Suppressor macrophage treated with lipopolysaccharide for 1 hour (primary cell): ENCODE data around the gene AURKA.
A peak's percentile ranks its signal among the peaks of the same experiment; 100 is the strongest.

Experiments
- DNase-seq, 3 donors: peaks; one replicate each; pipeline ENCODE4 v3.0.0-alpha.2; 2020 to 2022

Gene AURKA

GRCh38 chr20:56392132-56392880 lies at the start of gene AURKA, which contains the start of gene CSTF1:
TSS of gene AURKA (minus strand) at chr20:56392215. CDS start at chr20:56388197, 4,018 bp downstream.
TSS of gene CSTF1 (plus strand) at chr20:56392645. CDS start at chr20:56395553, 2,908 bp downstream.
- DNase-seq, result peak; percentile 99 to 100 (median 100)

DNA sequence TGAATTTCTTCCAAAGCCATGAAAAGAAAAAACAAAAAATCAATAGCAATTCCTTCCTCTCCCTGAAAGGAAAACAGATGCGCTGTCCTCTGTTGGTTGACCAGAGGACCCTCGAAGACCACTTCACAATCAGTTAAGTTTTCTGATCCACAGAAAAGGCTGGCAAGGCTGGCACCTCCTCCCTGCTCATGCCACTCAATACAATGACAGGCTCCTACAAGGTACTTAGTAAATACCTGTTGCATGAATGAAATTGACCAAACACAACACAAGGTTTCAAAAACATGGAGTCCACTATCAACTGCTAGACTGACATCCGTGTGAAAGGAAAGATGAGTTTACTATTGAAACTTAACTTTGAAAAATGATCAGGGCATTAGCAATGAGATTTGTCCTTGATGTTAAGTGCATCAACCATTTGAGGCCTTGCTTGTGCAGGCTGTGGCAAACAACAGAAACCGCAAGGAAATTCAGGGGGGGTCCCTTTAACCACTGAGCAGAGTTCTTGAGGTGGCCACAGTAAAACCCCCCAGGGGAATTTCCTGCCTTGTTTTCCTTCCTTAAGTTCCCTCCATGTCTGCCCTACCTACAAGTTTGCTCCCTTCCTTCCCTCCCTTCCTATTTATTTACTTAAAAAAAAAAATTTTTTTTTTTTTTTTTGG lies 48.5 kb upstream of the AURKA start:
- DNase-seq, result peak in 2 of 3 donors; percentile 37 to 41

GRCh38 chr20:56439771-56440291 lies 47.8 kb upstream of the AURKA start:
- DNase-seq, result no peak

DNA sequence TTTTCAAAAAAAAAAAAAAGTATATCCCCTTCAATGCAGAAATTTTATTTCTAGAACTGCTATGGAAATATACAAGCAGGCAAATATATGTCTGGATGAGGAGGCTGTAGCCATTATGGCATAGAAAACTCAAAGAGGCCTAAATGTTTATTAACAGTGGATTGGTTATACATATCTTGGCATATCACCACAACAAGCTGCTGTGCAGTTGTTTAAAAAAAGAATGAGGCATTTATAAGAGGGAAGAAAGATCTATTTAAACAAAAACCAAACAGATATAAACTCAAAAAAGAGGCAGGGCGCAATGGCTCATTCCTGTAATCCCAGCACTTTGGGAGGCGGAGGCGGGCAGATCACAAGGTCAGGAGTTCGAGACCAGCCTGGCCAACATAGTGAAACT lies 46.3 kb upstream of the AURKA start:
- no peak for DNase-seq

DNA sequence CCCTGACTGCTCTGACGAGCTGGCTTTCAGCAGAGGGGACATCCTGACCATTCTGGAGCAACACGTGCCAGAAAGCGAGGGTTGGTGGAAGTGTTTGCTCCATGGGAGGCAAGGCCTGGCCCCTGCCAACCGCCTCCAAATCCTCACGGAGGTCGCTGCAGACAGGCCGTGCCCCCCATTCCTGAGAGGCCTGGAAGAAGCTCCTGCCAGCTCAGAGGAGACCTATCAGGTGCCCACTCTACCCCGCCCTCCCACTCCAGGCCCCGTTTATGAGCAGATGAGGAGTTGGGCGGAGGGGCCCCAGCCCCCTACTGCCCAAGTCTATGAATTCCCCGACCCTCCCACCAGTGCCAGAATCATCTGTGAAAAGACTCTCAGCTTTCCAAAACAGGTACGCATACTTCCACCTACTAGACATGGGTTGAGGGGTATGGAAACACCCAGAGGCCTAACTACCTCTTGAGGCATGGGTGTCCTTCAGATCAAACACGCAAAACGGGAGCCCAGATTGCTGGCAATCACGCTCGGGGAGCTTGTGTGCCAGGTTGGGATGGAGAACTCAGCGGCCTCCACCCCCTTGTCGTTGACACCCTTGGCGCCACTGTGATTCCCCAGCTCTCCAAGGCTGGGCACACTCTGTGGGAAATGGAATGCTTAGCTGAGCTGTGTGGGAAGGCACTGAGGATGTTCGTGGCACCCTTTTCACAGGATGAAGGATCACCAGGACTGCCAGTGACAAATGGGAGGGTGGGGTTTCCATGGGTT lies 45.4 kb upstream of the AURKA start:
- no peak for DNase-seq

GRCh38 chr20:56433880-56434255 lies 41.9 kb upstream of the AURKA start:
- DNase-seq, result no peak

- no peak for DNase-seq
Observed at GRCh38 chr20:56433221-56433879, 41.3 kb upstream of the AURKA start.

DNA sequence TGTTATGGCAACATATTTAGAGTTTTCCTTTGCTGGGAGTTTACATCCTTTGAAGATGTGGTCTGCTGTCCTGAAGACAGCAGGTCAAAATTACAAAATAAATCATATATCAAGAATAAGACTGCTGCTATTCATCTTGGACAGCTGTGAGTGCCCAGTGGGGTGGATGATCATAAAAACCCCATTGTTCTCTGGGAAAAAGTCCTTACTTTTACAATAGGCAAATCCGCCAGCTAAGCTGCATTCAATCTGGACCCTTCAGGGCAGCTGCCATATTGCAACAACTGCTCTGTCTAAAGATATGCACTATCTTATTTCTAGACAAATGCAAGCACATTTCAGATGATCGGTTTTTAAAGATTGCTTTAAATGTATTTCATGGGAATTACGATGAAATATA lies 39.5 kb upstream of the AURKA start:
- DNase-seq, result no peak

- DNase-seq, result no peak
Observed at GRCh38 chr20:56430957-56431356, 38.9 kb upstream of the AURKA start.

DNA sequence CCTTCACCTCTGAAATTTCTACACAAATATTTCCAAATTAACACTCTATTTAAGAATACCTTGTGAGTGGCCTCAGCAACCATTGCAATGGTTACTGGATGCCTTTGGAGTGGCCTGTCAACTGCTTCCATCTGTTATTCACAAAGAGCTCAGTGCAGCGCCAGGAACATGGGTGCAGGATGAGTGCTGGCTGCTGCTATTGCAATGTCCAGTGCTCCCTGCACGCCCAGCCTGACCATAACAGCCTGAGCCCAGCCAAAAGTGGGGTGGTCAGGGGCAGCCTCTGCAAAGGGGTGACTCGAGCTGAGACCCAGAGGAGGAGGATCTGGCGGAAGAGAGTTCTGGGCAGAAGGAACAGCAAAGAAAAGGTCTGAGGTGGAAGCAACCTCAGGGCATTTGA lies 38.4 kb upstream of the AURKA start:
- no peak for DNase-seq

DNA sequence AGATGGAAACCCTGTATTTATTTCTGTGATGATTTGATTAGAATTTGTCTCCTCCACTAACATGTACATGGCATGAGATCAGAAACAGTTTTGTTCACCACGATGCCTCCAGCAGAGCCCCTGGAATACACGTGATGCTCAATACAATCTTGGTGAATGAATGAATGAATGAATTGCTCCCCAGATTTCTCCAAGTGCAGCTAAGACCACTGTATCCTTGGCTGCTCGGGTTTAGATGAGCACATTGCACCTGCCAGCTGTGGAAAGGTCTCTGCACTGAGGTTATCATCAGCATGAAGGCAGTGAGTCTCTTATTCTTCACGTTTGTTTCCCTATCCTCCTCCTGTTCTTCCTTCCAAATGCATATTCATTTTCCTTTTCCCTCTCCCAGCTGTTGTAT lies 37.9 kb upstream of the AURKA start:
- no peak for DNase-seq

GRCh38 chr20:56429502-56429901 lies 37.5 kb upstream of the AURKA start:
- DNase-seq, result peak; percentile 60 to 75 (median 68)

DNA sequence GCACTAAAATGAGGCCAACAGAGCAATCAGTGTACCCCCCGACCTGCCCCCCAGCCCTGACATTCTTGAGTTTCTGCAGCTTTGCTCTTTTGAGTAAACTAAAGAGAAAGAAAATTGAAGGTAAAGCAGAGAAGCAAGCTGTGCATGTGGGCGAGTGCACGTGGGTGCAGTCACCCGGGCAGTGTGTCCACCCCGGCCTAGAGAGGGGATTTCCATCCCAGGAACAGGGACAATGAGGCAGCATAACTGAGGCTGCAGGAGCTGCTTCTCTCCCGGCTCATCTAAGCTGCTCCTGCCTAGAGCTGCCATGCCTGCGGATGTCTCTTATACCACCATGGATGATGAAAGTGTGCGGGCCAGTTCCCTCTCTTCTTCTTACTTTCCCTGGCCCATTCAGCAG lies 36.9 kb upstream of the AURKA start:
- DNase-seq, result peak in 2 of 3 donors; percentile 71 to 74

- DNase-seq, result no peak
Observed at GRCh38 chr20:56428410-56428809, 36.4 kb upstream of the AURKA start.

DNA sequence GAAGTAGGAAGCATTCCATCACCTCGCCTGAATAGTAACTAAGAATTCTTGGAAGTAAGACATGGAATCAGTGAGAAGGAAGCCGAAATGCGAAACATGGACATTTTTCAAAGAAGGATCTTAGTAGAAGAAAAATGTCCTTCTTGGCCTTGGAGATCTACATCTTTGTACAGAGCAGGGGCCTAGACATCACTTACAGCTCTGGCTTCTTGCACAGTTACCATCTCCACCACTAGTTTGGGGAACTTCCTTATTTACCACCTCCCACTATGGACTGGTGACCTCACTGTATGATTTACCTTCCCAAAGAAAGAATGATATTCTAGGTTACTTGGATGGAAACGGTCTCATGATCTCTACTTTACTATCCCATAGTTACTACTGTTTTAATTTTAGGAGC lies 35.8 kb upstream of the AURKA start:
- DNase-seq, result peak; percentile 62 to 72 (median 67)

DNA sequence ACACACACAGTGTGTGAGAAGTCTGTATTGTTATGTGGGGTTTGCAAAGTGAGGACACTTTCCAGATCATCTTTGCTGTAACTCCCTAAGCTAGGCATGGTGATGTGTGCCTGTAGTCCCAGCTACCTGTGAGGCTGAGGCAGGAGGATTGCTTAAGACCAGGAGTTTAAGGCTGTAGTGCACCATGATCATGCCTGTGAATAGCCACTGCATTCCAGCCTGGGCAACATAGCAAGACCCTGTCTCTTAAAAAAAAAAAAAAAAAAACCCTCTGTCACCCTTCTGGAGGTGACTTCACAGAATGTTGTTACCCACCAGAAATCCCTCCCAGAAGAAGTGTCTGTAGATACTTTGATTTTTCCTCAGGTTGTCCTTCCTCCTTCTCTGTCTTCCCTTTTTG lies 34.9 kb upstream of the AURKA start:
- DNase-seq, result no peak

DNA sequence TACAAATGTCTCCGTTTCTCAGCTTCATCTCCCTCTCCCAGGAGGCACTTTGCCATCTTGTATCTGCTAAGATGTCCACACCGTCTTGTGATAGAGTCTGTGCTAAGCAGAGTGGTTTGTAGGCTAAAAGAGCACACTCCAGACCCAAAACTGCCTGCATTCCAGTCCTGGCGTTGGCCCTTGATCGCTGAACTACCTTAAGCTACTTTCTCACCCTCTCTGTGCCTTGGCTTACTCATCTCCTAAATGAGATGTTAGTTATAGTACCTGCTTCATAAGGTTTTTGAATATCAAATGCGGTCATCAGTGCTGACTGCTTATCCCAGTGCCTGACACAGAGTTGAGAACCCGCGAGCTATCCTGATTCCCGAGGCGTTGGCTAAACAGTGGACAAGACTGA lies 34.0 kb upstream of the AURKA start:
- no peak for DNase-seq

DNA sequence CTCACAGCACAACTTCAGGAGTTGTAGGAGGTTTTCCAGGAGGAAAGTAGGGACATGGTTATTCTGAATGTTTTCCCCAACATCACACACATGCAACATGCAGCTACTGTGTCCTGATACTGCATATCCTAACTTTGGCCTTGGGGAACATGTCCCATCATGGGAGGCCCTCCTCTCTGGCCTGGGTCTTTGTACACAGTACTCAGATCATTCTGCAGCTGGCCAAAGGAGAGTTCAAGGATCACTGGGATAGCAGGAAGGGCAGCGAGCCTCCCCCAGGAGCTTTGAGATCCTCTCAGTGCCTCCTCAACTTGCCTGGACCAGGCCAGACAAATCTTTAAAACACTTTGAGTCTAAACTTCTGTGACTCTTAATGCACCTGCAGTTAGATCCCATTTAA lies 32.9 kb upstream of the AURKA start:
- no peak for DNase-seq

DNA sequence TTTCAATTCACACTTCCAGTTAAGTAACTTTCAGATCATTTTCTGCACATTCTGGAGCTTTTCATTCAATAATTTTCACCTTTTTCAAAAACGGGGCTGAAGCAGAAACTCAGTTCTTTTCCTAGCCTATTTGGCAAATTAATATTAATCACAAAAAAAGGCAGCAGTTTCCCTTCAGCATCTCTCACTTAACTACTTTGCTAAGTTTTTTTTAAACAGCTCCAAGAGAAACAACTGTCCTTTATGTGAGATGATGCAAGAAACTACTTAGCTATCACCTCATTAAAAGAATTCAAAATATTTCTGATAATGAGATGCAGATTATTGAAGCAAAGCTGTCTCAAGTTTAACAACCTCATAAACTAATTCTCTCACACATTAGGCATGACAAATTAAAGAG lies 31.9 kb upstream of the AURKA start:
- DNase-seq, result no peak

GRCh38 chr20:56423211-56423610 lies 31.2 kb upstream of the AURKA start:
- DNase-seq, result peak in 2 of 3 donors; percentile 22 to 66

- peak in 1 of 3 donors; percentile 32 for DNase-seq
Observed at GRCh38 chr20:56422824-56423189, 30.8 kb upstream of the AURKA start.

GRCh38 chr20:56422076-56422823 lies 30.2 kb upstream of the AURKA start:
- peak; percentile 83 to 91 (median 87) for DNase-seq
